DND-41 (cell line): ENCODE data around the gene FADS1.

Experiments
- ATAC-seq: fragments of 200-7000 bp; cut with Tn5 transposase; 3 replicates; pipeline ENCODE4 v1.9.1; 2021; ENCODE audit warnings: low read depth; ENCODE audit not compliant: insufficient read depth
- DNase-seq: peaks from one replicate; pipeline ENCODE4 v3.0.0-alpha.2; 2020
- H2AFZ ChIP-seq: 2 replicates; pipeline ENCODE4 v1.6.0; 2012; ENCODE audit warnings: low read depth, low read length
- H3K27ac ChIP-seq: 2 replicates; pipeline ENCODE4 v1.5.1; 2012; ENCODE audit warnings: low read length, inconsistent platforms
- H3K27me3 ChIP-seq: fragments of 200-600 bp; sonication (generic); 2 replicates; pipeline ENCODE4 v1.6.0; 2012; ENCODE audit warnings: low read length, mild to moderate bottlenecking, inconsistent platforms; ENCODE audit not compliant: insufficient read depth, poor library complexity
- H3K36me3 ChIP-seq: 2 replicates; pipeline ENCODE4 v1.5.1; 2012; ENCODE audit warnings: low read length, inconsistent platforms; ENCODE audit not compliant: insufficient read depth
- H3K4me1 ChIP-seq: 2 replicates; pipeline ENCODE4 v1.5.1; 2012; ENCODE audit warnings: mild to moderate bottlenecking, low read length; ENCODE audit not compliant: insufficient read depth
- H3K4me2 ChIP-seq: 2 replicates; pipeline ENCODE4 v1.6.0; 2012; ENCODE audit warnings: mild to moderate bottlenecking, moderate library complexity, low read length, inconsistent platforms; ENCODE audit not compliant: insufficient read depth
- H3K4me3 ChIP-seq, 2 experiments: fragments of 200-600 bp in 1 of 2; shearing (Covaris generic) in 1 of 2; 2 replicates each; pipeline ENCODE4 v1.5.1; 2012 to 2016; ENCODE audit warnings: inconsistent platforms in 2 of 2, low read length in 2 of 2, mild to moderate bottlenecking in 2 of 2, low read depth in 1 of 2, moderate library complexity in 1 of 2
- H3K79me2 ChIP-seq: 2 replicates; pipeline ENCODE4 v1.6.0; 2012; ENCODE audit warnings: low read length, inconsistent platforms; ENCODE audit not compliant: insufficient read depth
- H3K9ac ChIP-seq: 2 replicates; pipeline ENCODE4 v1.6.0; 2012; ENCODE audit warnings: low read depth, mild to moderate bottlenecking, inconsistent platforms, low read length, moderate library complexity
- H3K9me3 ChIP-seq: 2 replicates; pipeline ENCODE4 v1.5.1; 2012; ENCODE audit warnings: low read length, moderate library complexity, mild to moderate bottlenecking, inconsistent platforms; ENCODE audit not compliant: insufficient read depth, severe bottlenecking
- H4K20me1 ChIP-seq: 2 replicates; pipeline ENCODE4 v1.6.0; 2012; ENCODE audit warnings: low read length; ENCODE audit not compliant: insufficient read depth
- CTCF ChIP-seq: IDR thresholded peaks from 2 replicates; pipeline ENCODE4 v1.5.1; 2012; ENCODE audit warnings: borderline replicate concordance, low read length, moderate library complexity, mild to moderate bottlenecking; ENCODE audit not compliant: poor library complexity, severe bottlenecking; ENCODE audit errors: extremely low read depth
- EZH2 ChIP-seq: IDR thresholded peaks from 3 replicates; pipeline ENCODE4 v1.6.1; 2012; ENCODE audit warnings: borderline replicate concordance, low read depth, mild to moderate bottlenecking, moderate library complexity, low read length, inconsistent platforms; ENCODE audit not compliant: severe bottlenecking

The FADS1 gene

GRCh38 chr11:61762798-61763197 is 54.0 kb downstream of the FADS1 start:
- Histone ChIP-seq H3K27me3 (no peaks in the 10 kb centered on the region), H3K4me1 (no peaks in the 10 kb centered on the region), H2AFZ (no peak overlapping the region), H3K4me2 (no peak overlapping the region), H3K9ac (no peak overlapping the region), H3K4me3 (no peak overlapping the region), H3K27ac (no peak overlapping the region), H3K36me3 (no peaks in the 10 kb centered on the region), H3K79me2 (no peaks in the 10 kb centered on the region), H3K9me3 (no peaks in the 10 kb centered on the region), H4K20me1 (no peaks in the 10 kb centered on the region)
- no peak for TF ChIP-seq EZH2
- no peak for TF ChIP-seq CTCF
- DNase-seq = no peak
- no peak for ATAC-seq

- Histone ChIP-seq H4K20me1 (no peaks in the 10 kb centered on the region), H3K27me3 (no peaks in the 10 kb centered on the region), H2AFZ (no peak overlapping the region), H3K4me3 (no peak overlapping the region), H3K4me2 (no peak overlapping the region), H3K79me2 (no peaks in the 10 kb centered on the region), H3K27ac (no peak overlapping the region), H3K9me3 (no peaks in the 10 kb centered on the region), H3K36me3 (no peaks in the 10 kb centered on the region), H3K4me1 (no peaks in the 10 kb centered on the region), H3K9ac (no peak overlapping the region)
- ATAC-seq = no peak
- no peak for TF ChIP-seq CTCF
- TF ChIP-seq EZH2 = no peak
- DNase-seq = no peak
Observed at GRCh38 chr11:61762223-61762615, 54.6 kb downstream of the FADS1 start.

- Histone ChIP-seq H3K79me2 (no peaks in the 10 kb centered on the region), H3K27me3 (no peaks in the 10 kb centered on the region), H3K4me3 (no peak overlapping the region), H3K9ac (no peak overlapping the region), H3K36me3 (no peaks in the 10 kb centered on the region), H3K27ac (no peak overlapping the region), H3K4me2 (no peak overlapping the region), H3K9me3 (no peaks in the 10 kb centered on the region), H4K20me1 (no peaks in the 10 kb centered on the region), H3K4me1 (peaks cover 1% of the 10 kb centered on the region; the same call in 1 of the 2 replicates), H2AFZ (no peak overlapping the region)
- DNase-seq (no peak), ATAC-seq (no peak)
- TF ChIP-seq CTCF (no peak), EZH2 (no peak)
Observed at GRCh38 chr11:61761440-61762222, 55.2 kb downstream of the FADS1 start.
